MM.1S (cell line): ENCODE results near the gene CNPPD1.

ENCODE experiments used
- CTCF ChIP-seq: fragments of 300-600 bp; sonication (generic); IDR thresholded peaks from 2 replicates; pipeline ENCODE4 v1.5.1; 2016; ENCODE audit warnings: antibody characterized with exemption, low read length, mixed read lengths
- EZH2 ChIP-seq: fragments of 300-600 bp; sonication (generic); optimal IDR thresholded peaks from 2 replicates; pipeline ENCODE3; 2017; ENCODE audit warnings: low read depth, mild to moderate bottlenecking, antibody characterized with exemption, low read length, mixed read lengths

GRCh38 chr2:219210886-219211362 lies 34.2 kb upstream of the CNPPD1 start:
- no peak for TF ChIP-seq CTCF
- no peak for TF ChIP-seq EZH2
